ENCODE measurements around the gene ALG10B. TPM values are rescaled to one million over a fixed set of nuclear protein-coding genes. Genes with fewer than 3 reads are reported as not detected.

Gene ALG10B
- total and polyA plus RNA-seq, 2 donors (not counting 1 experiment from before 2014, with no cell fraction given): 4.4 to 10.6 TPM

DNA sequence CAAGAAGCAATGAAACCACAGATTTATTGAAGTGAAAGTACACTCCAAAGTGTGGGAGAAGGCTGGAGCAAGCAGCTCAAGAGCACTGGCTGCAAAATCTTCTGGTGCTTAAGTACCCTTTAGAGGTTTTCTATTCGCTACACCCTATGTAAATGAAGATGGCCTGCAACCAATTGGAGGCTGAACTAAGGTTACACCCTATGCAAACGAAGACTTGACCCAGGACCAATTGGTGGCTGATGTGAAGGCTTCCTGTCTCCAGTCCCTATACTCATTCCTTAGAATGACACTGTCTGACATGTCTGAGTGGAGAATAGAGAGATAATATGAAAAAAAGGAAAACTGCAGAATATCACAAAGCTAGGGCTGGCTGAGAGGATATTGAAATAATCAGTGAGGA lies 57.2 kb downstream of the ALG10B start:
- ATAC-seq (ENCODE audit: low read depth) (no peak), DNase-seq (no peak)
- WGBS (ENCODE audit: insufficient coverage): 80% methylated on average over 1 of the region's 2 CpGs
- Histone ChIP-seq H3K4me1 (ENCODE audit: control insufficient read depth in 2 of 2, insufficient read depth in 2 of 2, low read length in 2 of 2) (no peaks in the 10 kb centered on the region), H3K4me3 (ENCODE audit: control extremely low read depth in 1 of 5, extremely low read depth in 1 of 5, insufficient read depth in 1 of 5, low read depth in 2 of 5, low read length in 4 of 5) (no peak overlapping the region), H3K27ac (ENCODE audit: low read length in 2 of 2) (no peak overlapping the region), H3K27me3 (replicated peaks in 1 of 4; ENCODE audit: control extremely low read depth in 1 of 4, control insufficient read depth in 3 of 4, insufficient read depth in 4 of 4, low read length in 3 of 4) (no peaks in the 10 kb centered on the region), H3K9ac (ENCODE audit: low read length) (no peak overlapping the region), H3K4me2 (replicated peaks; ENCODE audit: low read depth, low read length, poor library complexity, severe bottlenecking) (no peak overlapping the region), H3K36me3 (replicated peaks in 1 of 2; ENCODE audit: control extremely low read depth in 1 of 2, control insufficient read depth in 1 of 2, extremely low read depth in 1 of 2, insufficient read depth in 2 of 2, low read length in 1 of 2) (no peaks in the 10 kb centered on the region), H4K20me1 (ENCODE audit: control insufficient read depth, insufficient read depth, low read length, poor library complexity, severe bottlenecking) (no peaks in the 10 kb centered on the region), H3K79me2 (ENCODE audit: control insufficient read depth, insufficient read depth, low read length) (no peaks in the 10 kb centered on the region), H2AFZ (ENCODE audit: insufficient read depth, low read depth, low read length, poor library complexity, severe bottlenecking) (no peak overlapping the region), H3K9me3 (ENCODE audit: control extremely low read depth in 1 of 3, control insufficient read depth in 2 of 3, insufficient read depth in 1 of 3, low read length in 2 of 3) (no peaks in the 10 kb centered on the region)
- no peak overlapping the region for H3K4me3 Mint-ChIP-seq
- CTCF ChIA-PET: no interaction called here
- H3K27ac Mint-ChIP-seq: no peak overlapping the region
- H3K4me1 Mint-ChIP-seq: no peaks in the 10 kb centered on the region
- POLR2A ChIA-PET: no interaction called here
- H3K27me3 Mint-ChIP-seq: no peaks in the 10 kb centered on the region
- intact Hi-C loops (cut with micrococcal nuclease): no loop called here
- H3K9me3 Mint-ChIP-seq (ENCODE audit: insufficient read depth): peaks cover 7% of the 10 kb centered on the region
- TF ChIP-seq EZH2 (IDR thresholded peaks at IDR 0.05; ENCODE audit: borderline replicate concordance, insufficient read depth, low read depth, low read length, poor library complexity, severe bottlenecking): no peak
- TF ChIP-seq, protein P1, sequence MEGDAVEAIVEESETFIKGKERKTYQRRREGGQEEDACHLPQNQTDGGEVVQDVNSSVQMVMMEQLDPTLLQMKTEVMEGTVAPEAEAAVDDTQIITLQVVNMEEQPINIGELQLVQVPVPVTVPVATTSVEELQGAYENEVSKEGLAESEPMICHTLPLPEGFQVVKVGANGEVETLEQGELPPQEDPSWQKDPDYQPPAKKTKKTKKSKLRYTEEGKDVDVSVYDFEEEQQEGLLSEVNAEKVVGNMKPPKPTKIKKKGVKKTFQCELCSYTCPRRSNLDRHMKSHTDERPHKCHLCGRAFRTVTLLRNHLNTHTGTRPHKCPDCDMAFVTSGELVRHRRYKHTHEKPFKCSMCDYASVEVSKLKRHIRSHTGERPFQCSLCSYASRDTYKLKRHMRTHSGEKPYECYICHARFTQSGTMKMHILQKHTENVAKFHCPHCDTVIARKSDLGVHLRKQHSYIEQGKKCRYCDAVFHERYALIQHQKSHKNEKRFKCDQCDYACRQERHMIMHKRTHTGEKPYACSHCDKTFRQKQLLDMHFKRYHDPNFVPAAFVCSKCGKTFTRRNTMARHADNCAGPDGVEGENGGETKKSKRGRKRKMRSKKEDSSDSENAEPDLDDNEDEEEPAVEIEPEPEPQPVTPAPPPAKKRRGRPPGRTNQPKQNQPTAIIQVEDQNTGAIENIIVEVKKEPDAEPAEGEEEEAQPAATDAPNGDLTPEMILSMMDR (IDR thresholded peaks at IDR 0.05): no peak

DNA sequence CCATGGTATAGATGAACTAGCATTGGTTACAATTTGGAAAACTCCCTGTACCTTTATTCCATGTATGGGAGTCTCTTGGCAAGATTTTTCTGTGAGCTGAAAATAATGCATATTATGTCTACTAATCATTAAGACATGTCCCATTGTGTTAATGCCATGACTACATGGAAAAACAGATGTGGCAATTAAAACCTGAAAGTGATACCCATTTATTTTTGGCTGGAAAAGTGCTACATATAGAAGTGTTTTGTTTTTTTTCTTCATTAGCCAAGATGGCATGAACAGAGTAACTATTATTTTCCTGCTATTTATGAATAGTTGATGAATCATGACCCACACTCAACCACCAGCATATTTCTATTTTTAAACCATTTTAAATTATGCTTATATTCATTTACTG lies 58.2 kb downstream of the ALG10B start:
- H3K4me1 Mint-ChIP-seq: no peaks in the 10 kb centered on the region
- no peak overlapping the region for H3K27ac ChIP-seq (ENCODE audit: low read length in 2 of 2)
- no peak overlapping the region for H3K27ac Mint-ChIP-seq
- H3K4me3 ChIP-seq (ENCODE audit: control extremely low read depth in 1 of 5, extremely low read depth in 1 of 5, insufficient read depth in 1 of 5, low read depth in 2 of 5, low read length in 4 of 5): no peak overlapping the region
- no peak overlapping the region for H3K9ac ChIP-seq (ENCODE audit: low read length)
- intact Hi-C loops (cut with micrococcal nuclease): no loop called here
- no peak overlapping the region for H3K4me3 Mint-ChIP-seq
- no peak overlapping the region for H2AFZ ChIP-seq (ENCODE audit: insufficient read depth, low read depth, low read length, poor library complexity, severe bottlenecking)
- no peaks in the 10 kb centered on the region for H3K79me2 ChIP-seq (ENCODE audit: control insufficient read depth, insufficient read depth, low read length)
- no peak overlapping the region for H3K4me2 ChIP-seq (replicated peaks; ENCODE audit: low read depth, low read length, poor library complexity, severe bottlenecking)
- H4K20me1 ChIP-seq (ENCODE audit: control insufficient read depth, insufficient read depth, low read length, poor library complexity, severe bottlenecking): no peaks in the 10 kb centered on the region
- no peaks in the 10 kb centered on the region for H3K27me3 Mint-ChIP-seq
- ATAC-seq (ENCODE audit: low read depth) (no peak), DNase-seq (no peak)
- H3K4me1 ChIP-seq (ENCODE audit: control insufficient read depth in 2 of 2, insufficient read depth in 2 of 2, low read length in 2 of 2): no peaks in the 10 kb centered on the region
- H3K27me3 ChIP-seq (replicated peaks in 1 of 4; ENCODE audit: control extremely low read depth in 1 of 4, control insufficient read depth in 3 of 4, insufficient read depth in 4 of 4, low read length in 3 of 4): no peaks in the 10 kb centered on the region
- POLR2A ChIA-PET: no interaction called here
- H3K9me3 ChIP-seq (ENCODE audit: control extremely low read depth in 1 of 3, control insufficient read depth in 2 of 3, insufficient read depth in 1 of 3, low read length in 2 of 3): no peaks in the 10 kb centered on the region
- TF ChIP-seq EZH2 (IDR thresholded peaks at IDR 0.05; ENCODE audit: borderline replicate concordance, insufficient read depth, low read depth, low read length, poor library complexity, severe bottlenecking): no peak
- TF ChIP-seq, protein P1 (IDR thresholded peaks at IDR 0.05): no peak
- no peaks in the 10 kb centered on the region for H3K36me3 ChIP-seq (replicated peaks in 1 of 2; ENCODE audit: control extremely low read depth in 1 of 2, control insufficient read depth in 1 of 2, extremely low read depth in 1 of 2, insufficient read depth in 2 of 2, low read length in 1 of 2)
- CTCF ChIA-PET: interaction anchor here (1.3 kb wide), 1 partner anchor 21 kb away, joined by 3 read pairs; no protein-coding TSS in a partner anchor
- peaks cover 7% of the 10 kb centered on the region for H3K9me3 Mint-ChIP-seq (ENCODE audit: insufficient read depth)

Small RNAs within 50 kb of the gene (small RNA-seq; reads per million reads assigned to genes)
- not detected for gene RF00019 (ENCODE audit: insufficient read length, low read depth, low replicate concordance)

All from B cell (primary cell).